ENCODE results near the gene DNAJA4. TPM values are rescaled to one million over a fixed set of nuclear protein-coding genes. Genes with fewer than 3 reads are reported as not detected.
A peak's percentile ranks its signal among the peaks of the same experiment; 100 is the strongest.

Gene DNAJA4
- total RNA-seq, 1 donor = 2.2 TPM

GRCh38 chr15:78292219-78292618 lies 27.9 kb downstream of the DNAJA4 start:
- DNase-seq (ENCODE audit: insufficient read length, low spot score, missing footprints) = no peak
- Histone ChIP-seq H4K20me1 (ENCODE audit: insufficient read depth, low read length) (peaks cover 15% of the 10 kb centered on the region), H3K4me3 (ENCODE audit: insufficient read depth, low read length) (no peak overlapping the region), H3K4me2 (ENCODE audit: insufficient read depth, low read length) (no peak overlapping the region), H3K27me3 (ENCODE audit: insufficient read depth, low read length) (no peaks in the 10 kb centered on the region), H3K27ac (ENCODE audit: low read depth, low read length) (no peak overlapping the region), H3K9me3 (ENCODE audit: low read depth, low read length) (no peaks in the 10 kb centered on the region), H2AFZ (ENCODE audit: low read length) (no peak overlapping the region), H3K4me1 (ENCODE audit: insufficient read depth, low read length) (no peaks in the 10 kb centered on the region), H3K36me3 (ENCODE audit: insufficient read depth, low read length) (peaks cover 73% of the 10 kb centered on the region), H3K79me2 (ENCODE audit: insufficient read depth, low read length) (peaks cover 23% of the 10 kb centered on the region)
- TF ChIP-seq, protein P1, sequence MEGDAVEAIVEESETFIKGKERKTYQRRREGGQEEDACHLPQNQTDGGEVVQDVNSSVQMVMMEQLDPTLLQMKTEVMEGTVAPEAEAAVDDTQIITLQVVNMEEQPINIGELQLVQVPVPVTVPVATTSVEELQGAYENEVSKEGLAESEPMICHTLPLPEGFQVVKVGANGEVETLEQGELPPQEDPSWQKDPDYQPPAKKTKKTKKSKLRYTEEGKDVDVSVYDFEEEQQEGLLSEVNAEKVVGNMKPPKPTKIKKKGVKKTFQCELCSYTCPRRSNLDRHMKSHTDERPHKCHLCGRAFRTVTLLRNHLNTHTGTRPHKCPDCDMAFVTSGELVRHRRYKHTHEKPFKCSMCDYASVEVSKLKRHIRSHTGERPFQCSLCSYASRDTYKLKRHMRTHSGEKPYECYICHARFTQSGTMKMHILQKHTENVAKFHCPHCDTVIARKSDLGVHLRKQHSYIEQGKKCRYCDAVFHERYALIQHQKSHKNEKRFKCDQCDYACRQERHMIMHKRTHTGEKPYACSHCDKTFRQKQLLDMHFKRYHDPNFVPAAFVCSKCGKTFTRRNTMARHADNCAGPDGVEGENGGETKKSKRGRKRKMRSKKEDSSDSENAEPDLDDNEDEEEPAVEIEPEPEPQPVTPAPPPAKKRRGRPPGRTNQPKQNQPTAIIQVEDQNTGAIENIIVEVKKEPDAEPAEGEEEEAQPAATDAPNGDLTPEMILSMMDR (IDR thresholded peaks at IDR 0.05; ENCODE audit: extremely low read depth, low read depth, low read length) = no peak

DNA sequence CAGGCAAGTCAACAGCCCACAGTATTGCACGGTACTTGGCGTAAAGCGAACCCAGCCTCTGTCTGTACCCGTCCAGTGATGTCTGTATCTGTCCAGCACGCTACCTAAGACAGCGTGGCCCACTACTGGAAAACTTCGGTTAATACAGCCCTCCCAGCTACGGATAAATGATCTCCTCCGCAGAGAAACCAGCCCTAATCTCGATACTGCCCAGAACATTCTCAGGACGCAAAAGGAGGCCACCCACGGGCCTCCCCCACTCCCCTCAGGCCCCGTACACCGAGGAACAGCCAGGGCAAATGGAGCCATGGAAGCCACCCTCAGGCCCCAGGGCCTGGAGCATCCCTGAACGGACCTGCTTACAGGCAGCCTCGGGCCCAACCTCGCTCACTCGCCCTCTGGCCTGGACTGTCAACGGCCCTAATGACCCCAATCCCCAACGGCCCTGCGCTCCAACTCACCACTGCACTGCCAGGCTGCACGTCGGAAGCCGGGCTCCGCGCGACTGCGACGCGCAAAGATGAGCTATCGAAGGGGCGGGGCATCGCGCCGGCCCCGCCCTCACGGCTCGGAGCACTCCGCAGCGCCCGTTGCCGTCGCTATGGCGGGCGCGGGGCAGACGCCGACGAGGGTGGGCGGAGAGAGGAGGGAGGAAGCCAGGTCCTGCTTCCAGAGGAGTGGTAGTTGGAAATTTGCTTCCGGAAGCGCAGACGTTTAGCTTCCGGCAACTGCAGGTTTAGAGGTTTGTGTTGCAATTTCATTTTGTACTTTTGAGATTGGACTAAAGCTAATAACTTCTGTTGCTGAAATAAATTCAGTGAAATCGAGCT lies 35.0 kb downstream of the DNAJA4 start, which contains the start of gene SKIC8:
SKIC8 (minus strand) TSS at position 509 of the 830 bp plus-strand sequence. CDS start 3,923 bp downstream, outside the sequence.
- Histone ChIP-seq H3K4me2 (ENCODE audit: insufficient read depth, low read length) (peak within 1 kb of the TSS; percentile 87), H3K27me3 (ENCODE audit: insufficient read depth, low read length) (no peaks in the 10 kb centered on the region), H3K27ac (ENCODE audit: low read depth, low read length) (peak within 1 kb of the TSS; percentile 94), H2AFZ (ENCODE audit: low read length) (peak within 1 kb of the TSS; percentile 97), H4K20me1 (ENCODE audit: insufficient read depth, low read length) (peaks cover 15% of the 10 kb centered on the region), H3K4me1 (ENCODE audit: insufficient read depth, low read length) (peaks cover 40% of the 10 kb centered on the region), H3K36me3 (ENCODE audit: insufficient read depth, low read length) (peaks cover 13% of the 10 kb centered on the region), H3K4me3 (ENCODE audit: insufficient read depth, low read length) (peak within 1 kb of the TSS; percentile 99), H3K9me3 (ENCODE audit: low read depth, low read length) (no peaks in the 10 kb centered on the region), H3K79me2 (ENCODE audit: insufficient read depth, low read length) (peaks cover 39% of the 10 kb centered on the region)
- peak; percentile 97 for DNase-seq (ENCODE audit: insufficient read length, low spot score, missing footprints)
- TF ChIP-seq, protein P1 (IDR thresholded peaks at IDR 0.05; ENCODE audit: extremely low read depth, low read depth, low read length) = peak; percentile 14

DNA sequence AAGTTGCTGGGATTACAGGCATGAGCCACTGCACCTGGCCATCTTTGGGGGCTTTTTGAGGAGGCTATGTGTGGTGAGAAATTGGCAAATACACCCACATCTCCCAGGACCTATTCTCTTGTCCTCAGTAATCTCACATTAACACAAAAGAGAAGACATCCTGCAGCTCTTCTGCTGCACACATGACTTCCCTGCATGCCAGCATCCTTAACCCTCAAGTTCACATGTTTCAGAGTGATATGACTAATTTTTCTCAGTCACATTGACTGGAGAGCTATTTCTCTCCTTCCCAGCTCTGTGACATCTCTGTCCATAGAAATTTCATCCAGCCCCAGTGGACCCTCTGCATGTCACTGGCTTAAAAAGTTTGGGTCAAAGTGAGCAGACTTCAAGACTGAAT lies 37.0 kb downstream of the DNAJA4 start:
- Histone ChIP-seq H3K36me3 (ENCODE audit: insufficient read depth, low read length) (no peaks in the 10 kb centered on the region), H3K27me3 (ENCODE audit: insufficient read depth, low read length) (no peaks in the 10 kb centered on the region), H3K79me2 (ENCODE audit: insufficient read depth, low read length) (peaks cover 31% of the 10 kb centered on the region), H3K4me1 (ENCODE audit: insufficient read depth, low read length) (peaks cover 58% of the 10 kb centered on the region), H3K27ac (ENCODE audit: low read depth, low read length) (no peak overlapping the region), H4K20me1 (ENCODE audit: insufficient read depth, low read length) (peaks cover 7% of the 10 kb centered on the region), H3K4me3 (ENCODE audit: insufficient read depth, low read length) (no peak overlapping the region), H3K4me2 (ENCODE audit: insufficient read depth, low read length) (peak overlapping the region; percentile 41), H2AFZ (ENCODE audit: low read length) (no peak overlapping the region), H3K9me3 (ENCODE audit: low read depth, low read length) (no peaks in the 10 kb centered on the region)
- TF ChIP-seq, protein P1 (IDR thresholded peaks at IDR 0.05; ENCODE audit: extremely low read depth, low read depth, low read length) = no peak
- DNase-seq (ENCODE audit: insufficient read length, low spot score, missing footprints) = no peak

- Histone ChIP-seq H3K4me1 (ENCODE audit: insufficient read depth, low read length) (peaks cover 63% of the 10 kb centered on the region), H2AFZ (ENCODE audit: low read length) (no peak overlapping the region), H3K36me3 (ENCODE audit: insufficient read depth, low read length) (no peaks in the 10 kb centered on the region), H3K27me3 (ENCODE audit: insufficient read depth, low read length) (no peaks in the 10 kb centered on the region), H3K79me2 (ENCODE audit: insufficient read depth, low read length) (peaks cover 26% of the 10 kb centered on the region), H3K4me3 (ENCODE audit: insufficient read depth, low read length) (peak overlapping the region; percentile 7), H4K20me1 (ENCODE audit: insufficient read depth, low read length) (peaks cover 7% of the 10 kb centered on the region), H3K27ac (ENCODE audit: low read depth, low read length) (peak overlapping the region; percentile 37), H3K4me2 (ENCODE audit: insufficient read depth, low read length) (peak overlapping the region; percentile 41), H3K9me3 (ENCODE audit: low read depth, low read length) (no peaks in the 10 kb centered on the region)
- no peak for DNase-seq (ENCODE audit: insufficient read length, low spot score, missing footprints)
- TF ChIP-seq, protein P1 (IDR thresholded peaks at IDR 0.05; ENCODE audit: extremely low read depth, low read depth, low read length) = no peak
Observed at GRCh38 chr15:78301828-78302227, 37.5 kb downstream of the DNAJA4 start.

Data from osteoblast (primary cell).